COLO668 (cell line): ENCODE results near the gene SIL1.
"Not testable (repeated sequence)": the region's sequence is repeated elsewhere in the genome, so short reads cannot be mapped to it uniquely, and the experiment has no call there.

Experiments
- DNase-seq: peaks from one replicate; lab custom pipeline; 2025; ENCODE audit not compliant: unreplicated experiment; lab: John Stamatoyannopoulos, UW

Gene SIL1

DNA sequence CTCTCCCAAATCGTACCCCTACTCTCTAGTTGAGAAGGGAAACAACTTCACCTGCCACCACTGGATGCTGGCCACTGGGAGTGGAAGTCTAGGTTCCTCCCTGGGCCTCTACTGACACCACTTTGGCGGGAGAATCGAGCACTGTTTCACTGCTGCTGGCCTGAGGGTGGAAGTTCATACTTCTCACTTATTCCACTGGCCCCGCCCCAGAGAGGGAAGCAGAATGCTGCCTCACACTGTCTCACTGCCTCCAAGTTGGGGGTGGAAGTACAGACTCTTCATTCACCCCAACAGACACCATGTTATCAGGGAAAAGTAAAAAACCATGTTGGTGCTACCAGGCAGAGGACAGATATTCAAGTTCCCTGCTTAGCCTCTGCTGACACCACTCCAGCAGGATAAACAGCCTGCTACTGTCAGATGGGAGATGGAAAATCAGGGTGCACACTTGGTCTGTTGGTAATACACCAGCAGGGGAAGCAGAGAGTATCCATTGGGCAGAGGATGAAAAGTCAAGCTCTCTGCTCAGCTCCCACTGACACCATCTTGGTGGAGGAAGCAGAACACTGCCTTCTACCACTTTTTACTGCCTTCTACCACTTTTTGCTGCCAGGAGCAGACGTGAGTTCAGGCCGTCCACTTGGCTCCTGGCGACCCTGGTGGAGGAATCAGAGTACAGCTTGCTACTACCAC is 159.4 kb downstream of the SIL1 start:
- DNase-seq: no peak

DNA sequence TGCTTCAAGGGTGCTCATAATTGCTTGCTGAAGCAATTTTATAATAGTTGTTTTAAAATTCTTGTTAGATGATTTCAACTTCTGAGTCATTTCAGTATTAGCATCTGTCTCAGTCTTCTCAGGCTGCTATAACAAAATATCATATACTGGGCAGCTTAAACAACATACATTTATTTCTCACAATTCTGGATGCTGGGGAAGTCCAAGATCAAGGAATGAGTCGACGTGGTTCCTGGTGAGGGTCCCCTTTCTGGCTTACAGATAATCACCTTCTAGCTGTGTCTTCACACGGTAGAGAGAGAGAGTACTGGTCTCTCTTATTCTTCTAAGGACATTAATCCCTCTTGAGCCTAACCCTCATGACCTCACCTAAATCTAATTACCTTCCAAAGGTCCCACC is 160.4 kb downstream of the SIL1 start:
- no peak for DNase-seq

DNA sequence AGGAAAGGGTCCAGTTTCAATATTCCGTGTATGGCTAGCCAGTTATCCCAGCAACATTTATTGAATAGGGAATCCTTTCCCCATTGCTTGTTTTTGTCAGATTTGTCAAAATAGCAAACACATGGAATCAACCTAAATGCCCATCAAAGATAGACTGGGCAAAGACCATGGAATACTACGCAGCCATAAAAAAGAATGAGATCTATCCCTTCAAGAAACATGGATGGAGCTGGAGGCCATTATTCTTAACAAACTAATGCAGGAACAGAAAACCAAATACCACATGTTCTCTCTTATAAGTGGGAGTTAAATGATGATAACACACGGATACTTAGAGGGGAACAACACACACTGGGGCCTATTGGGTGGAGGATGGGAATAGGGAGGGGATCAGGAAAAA is 161.8 kb downstream of the SIL1 start:
- not testable (repeated sequence) for DNase-seq

DNA sequence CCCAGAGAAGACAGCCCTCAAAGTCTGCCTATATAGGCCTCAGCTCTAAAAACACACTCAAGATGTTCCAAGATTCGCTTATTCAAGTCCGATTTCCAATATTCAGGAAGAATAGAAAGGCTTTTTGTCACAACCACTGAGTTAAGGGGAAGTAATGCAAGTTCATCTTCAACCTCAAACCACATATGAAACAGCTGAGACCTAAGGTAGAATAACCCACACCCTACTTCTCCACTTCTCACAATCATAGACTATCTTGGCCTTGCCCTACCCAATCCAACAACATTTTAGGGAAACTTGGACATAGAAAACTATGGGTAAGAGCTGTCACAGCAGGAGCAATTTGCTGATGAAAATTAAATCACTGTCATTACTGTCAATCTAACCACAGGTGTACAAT is 171.0 kb downstream of the SIL1 start:
- no peak for DNase-seq

DNA sequence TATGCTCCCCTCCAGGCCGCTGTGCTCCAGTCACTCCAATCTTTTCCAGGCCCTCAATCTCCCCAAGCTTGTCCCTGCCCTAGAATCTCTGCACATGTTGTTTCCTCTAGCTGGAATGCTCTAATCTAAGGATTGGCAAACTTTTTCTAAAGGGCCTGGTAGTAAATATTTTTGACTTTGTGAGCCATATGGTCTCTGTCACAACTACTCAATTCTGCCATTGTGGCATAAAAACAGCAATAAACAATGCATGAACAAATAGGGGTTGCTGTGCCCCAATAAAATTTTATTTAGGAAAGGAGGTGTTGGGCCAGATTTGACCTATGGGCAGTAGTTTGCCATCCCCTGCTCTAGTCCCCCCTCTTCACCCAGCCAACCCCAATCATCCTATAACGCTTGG is 172.5 kb downstream of the SIL1 start:
- no peak for DNase-seq

DNA sequence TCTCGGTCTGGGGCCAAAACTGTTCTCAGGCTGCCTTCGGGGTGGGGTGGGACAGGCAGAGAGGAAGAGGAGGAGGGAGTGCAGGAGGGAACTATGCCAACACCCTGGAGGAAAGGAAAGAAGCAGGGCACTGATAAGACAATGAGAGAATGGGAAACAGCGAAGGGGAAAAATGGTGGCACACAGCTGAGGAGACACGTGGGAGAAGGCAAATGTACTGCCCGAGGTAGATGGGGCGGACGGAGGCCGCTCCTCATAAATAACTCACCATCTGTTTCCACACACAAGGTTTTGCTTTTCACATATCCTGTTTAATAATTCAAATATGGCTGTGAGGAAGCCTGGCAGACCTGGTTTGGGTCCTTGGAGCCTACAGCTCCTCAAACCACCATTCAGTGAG is 174.9 kb downstream of the SIL1 start:
- DNase-seq: no peak

DNA sequence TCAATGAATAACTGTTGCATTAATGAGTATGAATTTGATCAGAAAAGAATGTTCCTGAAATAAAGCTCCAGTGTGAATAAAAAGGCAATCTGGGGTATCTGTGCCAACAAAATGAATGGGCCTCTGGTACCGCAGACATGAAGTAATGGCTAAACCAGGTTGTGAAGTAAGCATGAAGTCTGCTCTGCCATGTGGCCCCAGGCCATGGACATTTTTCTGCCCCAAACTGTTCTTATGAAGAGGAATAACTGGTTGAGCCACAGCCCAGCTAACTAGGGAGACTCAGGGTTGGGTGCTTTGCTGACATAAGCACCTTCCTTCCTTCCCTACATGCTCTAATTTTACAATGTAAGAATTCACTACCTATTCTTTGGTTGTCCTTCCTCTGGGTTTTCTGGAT is 175.6 kb downstream of the SIL1 start:
- no peak for DNase-seq

DNA sequence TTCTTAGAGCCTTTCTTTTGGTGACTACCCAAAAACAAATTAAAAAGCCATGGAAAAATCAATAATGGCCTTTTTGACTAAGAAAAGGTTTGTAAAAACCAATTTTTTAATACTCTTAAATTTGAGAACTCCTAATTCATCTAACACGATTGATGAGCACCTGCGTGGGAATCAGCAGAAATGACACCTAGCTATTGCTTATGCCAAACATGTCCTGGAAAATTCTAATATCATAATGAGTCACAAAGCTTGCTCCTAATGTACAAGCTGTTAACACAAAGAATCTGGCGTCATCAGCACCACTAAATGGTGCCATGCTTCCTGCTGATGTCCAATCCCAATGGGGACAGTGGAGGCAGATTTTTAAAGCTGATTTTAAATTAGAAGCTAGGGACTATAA is 176.8 kb downstream of the SIL1 start:
- no peak for DNase-seq

DNA sequence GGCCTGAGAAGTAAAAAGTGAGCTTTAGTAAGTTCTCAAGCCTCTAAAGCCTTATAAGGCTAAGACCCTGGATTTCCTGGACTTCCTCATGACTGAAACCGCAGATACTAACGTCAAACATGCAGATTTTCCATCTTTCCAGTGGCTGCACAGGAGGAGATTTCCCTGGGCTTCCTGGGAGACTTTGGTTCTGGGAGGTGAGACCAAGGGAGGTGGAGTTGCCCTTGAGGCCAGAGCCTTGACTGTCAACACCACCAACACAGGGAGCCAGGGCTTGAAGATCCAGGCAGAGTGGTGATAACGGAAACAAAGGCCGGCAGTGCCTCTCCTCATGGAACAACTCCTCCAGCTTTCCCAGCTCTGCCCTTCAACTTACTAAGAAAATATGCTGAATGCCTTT is 178.3 kb downstream of the SIL1 start:
- DNase-seq: no peak

DNA sequence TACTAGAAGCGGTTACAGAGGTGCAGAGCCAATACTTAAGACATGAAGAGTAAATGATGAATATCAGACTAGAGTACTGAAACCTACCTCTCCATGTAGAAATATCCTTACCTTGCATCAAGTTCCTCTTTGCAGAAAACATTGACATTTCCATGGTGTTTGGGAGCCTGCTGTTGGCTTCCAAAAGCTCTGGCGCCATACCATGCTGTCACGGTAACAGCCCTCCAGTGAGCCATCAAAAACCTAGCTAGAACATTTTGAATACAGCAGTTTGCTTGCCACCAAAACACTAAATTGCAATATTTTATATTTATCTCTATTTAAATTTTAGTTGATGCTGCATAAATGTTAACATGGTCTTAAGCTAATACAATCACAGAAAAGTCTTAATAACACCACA is 179.0 kb downstream of the SIL1 start:
- no peak for DNase-seq

DNA sequence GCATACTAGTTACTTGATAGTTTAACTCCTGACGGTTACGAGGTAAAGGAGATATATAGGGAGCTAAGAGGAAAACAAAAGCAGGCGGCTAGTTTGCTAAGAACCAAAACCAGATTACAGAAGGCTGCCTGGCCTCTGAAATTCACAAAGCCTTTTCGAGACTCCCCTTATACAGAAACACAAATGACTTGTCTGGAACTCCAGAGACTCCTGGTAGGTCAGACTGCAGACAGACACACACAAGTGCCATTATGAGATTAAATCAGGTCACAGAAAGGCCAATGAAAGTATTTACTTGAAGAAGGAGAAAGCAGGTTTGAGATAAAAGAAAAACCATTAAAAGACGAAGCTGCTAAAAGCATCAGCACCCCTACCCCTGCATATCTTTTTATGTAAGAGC is 180.5 kb downstream of the SIL1 start:
- DNase-seq: no peak

DNA sequence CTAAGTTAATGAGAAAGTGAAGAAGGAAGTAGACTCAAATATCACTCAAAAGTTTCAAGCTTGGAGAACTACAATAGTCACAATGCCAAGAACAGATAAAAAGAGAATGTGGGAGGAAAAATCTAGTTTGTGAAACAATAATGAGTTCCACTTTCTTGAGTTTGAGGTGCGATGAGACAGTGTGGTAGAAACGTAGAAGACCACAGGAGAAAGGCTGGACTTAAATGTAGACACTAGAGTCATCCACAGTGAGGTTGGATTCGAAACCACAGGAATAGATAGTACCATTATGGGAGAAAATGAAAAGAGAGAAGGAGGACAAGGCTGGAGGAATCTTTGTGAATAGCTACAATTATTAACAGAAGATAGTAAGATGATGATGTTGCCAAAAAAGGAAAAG is 182.0 kb downstream of the SIL1 start:
- DNase-seq: no peak

DNA sequence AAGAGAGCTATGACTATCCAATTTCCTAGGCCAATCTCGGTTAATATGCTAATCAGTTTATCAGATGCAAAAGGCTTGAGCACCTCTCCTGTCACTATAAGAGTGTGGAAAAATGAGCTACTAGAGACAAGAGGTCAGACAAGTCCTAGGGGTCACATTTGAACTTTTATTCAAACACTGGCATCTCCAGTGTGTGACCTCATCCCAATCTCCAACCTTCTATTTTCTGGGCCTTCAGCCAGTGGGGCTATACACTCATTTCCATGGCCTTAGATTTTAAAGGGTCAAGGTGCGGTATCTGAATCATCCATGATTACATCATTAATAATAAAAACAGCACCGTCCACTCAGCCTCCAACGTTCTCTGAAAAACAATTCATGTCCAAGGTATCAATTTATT is 183.4 kb downstream of the SIL1 start:
- no peak for DNase-seq

DNA sequence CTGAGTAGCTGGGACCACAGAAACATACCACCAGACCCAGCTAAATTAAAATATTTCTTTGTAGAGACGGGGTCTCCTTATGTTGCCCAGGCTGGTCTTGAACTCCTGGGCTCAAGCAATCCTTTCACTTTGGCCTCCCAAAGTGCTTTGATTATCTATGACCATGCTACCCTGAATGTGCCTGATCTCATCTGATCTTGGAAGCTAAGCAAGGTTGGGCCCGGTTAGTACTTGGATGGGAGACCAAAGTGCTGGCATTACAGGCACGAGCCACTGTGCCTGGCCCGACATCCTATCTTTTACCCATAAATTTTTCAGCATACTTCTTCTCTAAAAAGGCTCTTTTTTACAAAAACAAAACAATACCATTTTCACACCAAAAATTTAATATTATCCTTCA is 186.0 kb downstream of the SIL1 start:
- no peak for DNase-seq

DNA sequence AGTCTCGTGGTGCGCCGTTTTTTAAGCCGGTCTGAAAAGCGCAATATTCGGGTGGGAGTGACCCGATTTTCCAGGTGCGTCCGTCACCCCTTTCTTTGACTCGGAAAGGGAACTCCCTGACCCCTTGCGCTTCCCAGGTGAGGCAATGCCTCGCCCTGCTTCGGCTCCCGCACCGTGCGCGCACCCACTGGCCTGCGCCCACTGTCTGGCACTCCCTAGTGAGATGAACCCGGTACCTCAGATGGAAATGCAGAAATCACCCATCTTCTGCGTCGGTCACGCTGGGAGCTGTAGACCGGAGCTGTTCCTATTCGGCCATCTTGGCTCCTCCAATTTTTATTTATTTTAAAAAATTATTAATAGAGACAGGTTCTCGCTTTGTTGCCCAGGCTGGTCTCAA is 187.0 kb downstream of the SIL1 start:
- not testable (repeated sequence) for DNase-seq

DNA sequence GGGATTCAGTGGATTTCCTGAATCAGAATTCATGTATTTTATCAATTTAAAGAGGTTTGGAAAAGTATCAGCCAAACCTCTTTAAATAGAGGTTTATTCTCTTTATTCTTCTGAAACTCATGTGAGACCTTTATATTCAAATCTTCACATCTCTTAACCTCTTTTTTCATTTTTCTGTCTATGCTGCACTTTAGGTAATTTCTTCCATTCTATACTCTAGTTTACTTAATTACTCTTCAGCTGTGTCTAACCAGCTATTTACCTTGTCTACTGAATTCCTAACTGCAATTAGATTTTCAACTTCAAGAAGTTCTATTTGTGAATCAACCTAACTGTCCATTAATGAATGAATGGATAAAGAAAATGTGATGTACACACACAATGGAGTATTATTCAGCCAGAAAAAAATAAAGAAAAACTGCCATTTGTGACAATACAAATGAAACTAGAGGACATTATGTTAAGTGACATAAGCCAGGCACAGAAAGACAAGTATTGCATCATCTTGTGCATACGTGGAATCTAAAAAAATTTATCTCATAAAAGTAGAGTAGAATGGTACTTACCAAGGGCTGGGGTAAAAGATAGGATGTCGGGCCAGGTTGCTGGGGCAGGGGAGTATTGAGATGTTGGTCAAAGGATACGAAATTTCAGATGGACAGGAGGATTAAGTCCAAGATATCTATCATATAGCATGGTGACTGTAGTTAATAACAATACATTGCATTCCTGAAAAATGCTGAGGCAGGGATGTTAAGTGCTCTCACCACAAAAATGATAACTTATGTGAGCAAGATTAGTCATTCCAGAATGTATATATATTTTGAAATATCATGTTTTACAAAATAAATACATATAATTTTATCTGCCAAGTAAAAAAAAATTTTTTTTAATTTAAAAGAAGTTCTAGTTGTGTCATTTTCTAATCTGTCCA is 193.5 kb downstream of the SIL1 start:
- no peak for DNase-seq

DNA sequence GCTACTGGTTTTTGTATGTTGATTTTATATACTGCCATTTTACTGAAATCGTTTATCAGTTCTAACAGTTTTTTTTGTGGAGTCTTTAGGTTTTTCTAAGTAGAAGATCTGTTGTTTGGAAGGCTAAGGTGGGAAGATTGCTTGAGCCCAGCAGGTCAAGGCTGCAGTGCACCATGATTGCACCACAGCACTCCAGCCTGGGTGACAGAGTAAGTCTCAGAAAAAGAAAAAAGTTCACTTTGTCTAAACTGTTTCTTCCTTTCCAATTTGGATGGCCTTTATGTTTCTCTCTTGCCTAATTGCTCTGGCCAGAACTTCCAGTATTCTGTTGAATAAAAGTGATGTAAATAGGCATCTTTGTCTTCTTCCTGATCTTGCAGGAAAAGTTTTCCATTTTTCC is 198.5 kb downstream of the SIL1 start:
- no peak for DNase-seq

DNA sequence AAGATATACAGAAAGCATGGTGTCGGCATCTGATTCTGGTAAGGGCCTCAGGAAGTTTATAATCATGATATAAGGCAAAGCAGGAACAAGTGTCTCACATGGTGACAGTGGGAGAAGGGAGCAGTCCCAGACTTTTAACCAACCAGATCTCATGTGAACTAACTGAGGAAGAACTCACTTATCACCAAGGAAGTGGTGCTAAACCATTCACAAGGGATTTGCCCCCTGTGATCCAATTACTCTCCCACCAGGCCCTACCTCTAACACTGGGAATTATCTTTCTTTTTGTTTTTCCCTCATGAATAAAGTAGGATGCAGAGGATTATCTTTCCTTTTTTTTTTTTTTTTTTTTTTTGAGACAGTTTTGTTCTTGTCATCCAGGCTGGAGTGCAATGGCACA is 199.6 kb downstream of the SIL1 start:
- no peak for DNase-seq

DNA sequence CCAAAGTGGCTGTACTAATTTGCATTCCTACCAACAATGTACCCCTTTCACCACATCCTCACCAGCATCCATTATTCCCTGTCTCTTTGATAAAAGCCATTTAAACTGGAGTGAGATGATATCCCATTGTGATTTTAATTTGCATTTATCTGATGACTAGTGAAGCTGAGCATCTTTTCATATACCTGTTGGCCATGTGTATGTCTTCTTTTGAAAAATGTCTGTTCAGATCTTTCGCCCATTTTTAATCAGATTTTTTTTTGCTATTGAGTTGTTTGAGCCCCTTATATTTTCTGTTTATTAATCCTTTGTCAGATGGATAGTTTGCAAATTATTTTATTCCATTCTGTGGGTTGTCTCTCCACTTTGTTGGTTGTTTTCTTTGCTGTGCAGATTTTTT is 202.0 kb downstream of the SIL1 start:
- no peak for DNase-seq

DNA sequence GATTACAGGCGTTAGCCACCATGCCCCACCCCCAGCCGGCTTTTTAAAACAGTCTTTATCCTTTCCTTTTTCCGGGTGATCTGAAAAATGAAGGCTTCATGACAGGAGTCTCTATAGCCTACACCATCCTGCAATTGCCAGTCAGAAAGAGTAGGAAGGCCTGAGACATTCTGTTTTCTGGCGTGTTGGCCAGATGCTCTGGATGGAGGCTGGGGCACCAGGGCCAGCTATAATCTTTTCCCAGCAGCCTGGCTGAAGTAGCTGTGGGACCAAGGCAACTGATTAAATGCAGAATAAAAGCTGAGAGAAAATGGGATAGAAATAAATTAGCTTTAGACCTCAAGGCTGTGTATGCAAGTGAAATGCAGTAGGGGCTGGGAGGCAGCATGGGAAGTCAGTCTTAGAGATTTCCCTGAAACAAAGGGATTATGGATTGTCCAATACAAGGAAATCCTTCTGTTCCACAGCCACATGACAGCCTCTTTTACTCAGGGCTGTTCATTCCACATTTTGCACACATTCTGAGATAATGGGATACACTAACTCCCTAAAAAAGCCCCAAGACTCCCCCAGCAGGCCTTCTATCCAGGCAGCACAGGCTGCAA is 207.1 kb downstream of the SIL1 start:
- DNase-seq: no peak

DNA sequence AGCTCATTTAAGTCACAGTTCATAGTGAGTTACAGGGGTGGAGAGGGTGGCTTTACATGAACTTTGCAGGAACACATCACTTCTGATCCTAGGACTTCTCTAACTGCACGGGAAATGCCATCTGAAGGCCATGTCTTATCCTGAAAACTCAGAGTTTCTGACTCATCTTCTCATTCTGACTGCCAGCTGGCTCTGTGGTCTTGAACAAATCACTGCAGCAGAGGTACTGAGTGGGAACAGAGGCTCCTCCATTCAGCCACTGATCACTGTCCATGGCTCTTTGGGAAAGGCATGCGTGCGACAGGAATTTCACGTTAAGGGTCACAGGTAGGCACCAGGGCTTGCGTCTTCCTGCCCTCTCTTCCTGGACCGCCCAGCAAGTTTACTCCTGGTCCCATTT is 208.4 kb downstream of the SIL1 start:
- DNase-seq: no peak

DNA sequence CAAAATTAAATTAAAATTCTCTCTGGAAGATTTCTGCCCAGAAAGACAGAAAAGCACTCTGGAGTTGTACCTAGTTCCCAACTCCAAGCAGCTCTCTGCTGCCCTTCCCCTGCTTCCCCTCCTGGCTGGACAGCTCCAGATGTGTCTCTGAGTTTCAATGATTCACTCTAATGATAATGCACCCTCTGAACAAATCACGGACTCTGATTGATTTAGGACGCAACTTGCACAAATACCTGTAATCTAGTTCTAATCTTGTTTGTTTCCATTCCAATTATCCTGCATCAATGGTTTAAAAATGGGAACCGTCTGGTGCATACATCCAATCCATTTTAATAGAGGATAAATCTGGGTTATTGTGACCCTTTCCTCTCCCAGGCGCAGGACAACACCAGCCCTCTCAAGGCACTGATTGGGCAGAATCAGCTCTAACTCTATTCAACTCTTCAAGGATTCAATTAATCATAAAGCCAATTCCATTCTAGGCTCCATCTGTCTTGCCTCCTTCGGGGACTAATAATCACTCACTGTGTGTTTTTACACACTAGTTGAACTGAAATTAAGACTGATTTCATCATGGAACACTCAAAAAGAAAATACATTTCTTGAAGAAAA is 211.9 kb downstream of the SIL1 start:
- no peak for DNase-seq
